ENCODE results near the gene C1orf198. TPM values are rescaled to one million over a fixed set of nuclear protein-coding genes. Genes with fewer than 3 reads are reported as not detected.

Gene C1orf198
- total and polyA plus RNA-seq, 12 donors: 15.2 to 59.4 (median 24.6) TPM

- no peaks in the 10 kb centered on the region for H3K27me3 ChIP-seq
Measured at GRCh38 chr1:230804396-230804795, 63.9 kb downstream of the C1orf198 start.

DNA sequence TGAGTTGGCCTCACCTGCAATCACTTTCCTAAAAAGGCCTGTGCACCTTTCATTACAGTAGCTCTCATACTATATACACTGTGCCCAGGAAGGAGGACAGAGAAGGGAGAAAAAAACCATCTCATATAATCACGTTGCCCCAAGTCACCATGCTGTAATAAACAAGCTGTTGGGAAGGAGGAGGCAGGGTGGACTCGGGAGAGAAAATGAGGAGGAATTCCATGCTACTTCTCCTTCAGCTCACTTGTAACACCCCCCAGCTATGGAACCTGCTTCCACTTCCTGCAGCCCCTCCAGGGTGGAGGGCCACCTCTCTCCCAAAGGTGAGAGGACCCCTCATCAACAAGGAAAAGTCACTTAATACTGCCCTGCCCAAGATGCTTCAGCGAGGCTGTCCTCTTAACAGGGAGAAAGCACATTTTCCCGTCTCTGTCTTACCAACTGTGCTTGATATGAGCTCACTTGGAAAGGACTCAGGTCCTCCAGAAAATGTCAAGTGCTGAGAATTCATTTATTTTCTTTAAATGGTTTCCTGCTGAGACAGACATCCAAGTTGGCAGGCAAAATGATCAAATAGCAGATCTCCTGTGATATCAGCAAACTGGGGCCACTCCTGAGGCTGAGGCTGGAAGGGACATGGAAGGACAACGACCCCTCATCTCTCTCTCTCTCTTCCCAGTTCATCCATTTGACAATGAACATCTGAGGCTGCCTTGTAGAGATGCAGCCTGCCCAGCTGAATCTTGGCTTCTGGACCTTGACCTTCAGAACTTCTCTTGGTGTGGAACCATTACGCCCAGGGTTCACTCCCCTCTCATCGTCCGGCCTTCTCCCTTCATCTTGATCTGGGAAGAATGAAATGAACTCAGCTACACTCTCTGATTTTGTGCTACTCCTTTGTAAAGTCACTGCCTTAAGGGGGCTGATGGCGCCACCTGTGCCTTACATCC, 67.2 kb downstream of the C1orf198 start:
- TF ChIP-seq, protein P1, sequence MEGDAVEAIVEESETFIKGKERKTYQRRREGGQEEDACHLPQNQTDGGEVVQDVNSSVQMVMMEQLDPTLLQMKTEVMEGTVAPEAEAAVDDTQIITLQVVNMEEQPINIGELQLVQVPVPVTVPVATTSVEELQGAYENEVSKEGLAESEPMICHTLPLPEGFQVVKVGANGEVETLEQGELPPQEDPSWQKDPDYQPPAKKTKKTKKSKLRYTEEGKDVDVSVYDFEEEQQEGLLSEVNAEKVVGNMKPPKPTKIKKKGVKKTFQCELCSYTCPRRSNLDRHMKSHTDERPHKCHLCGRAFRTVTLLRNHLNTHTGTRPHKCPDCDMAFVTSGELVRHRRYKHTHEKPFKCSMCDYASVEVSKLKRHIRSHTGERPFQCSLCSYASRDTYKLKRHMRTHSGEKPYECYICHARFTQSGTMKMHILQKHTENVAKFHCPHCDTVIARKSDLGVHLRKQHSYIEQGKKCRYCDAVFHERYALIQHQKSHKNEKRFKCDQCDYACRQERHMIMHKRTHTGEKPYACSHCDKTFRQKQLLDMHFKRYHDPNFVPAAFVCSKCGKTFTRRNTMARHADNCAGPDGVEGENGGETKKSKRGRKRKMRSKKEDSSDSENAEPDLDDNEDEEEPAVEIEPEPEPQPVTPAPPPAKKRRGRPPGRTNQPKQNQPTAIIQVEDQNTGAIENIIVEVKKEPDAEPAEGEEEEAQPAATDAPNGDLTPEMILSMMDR (IDR thresholded peaks at IDR 0.05): no peak
- no peak for TF ChIP-seq POLR2A (IDR thresholded peaks at IDR 0.05)
- Histone ChIP-seq H3K4me3 (no peak overlapping the region), H3K27me3 (no peaks in the 10 kb centered on the region), H3K9me3 (replicated peaks in 1 of 3) (no peaks in the 10 kb centered on the region), H3K36me3 (replicated peaks in 1 of 2) (no peaks in the 10 kb centered on the region), H3K4me1 (replicated peaks in 1 of 2) (no peaks in the 10 kb centered on the region), H3K27ac (no peak overlapping the region)
- 74 to 77% (median 76%) methylated on average over 8 to 9 of the region's 9 CpGs for WGBS, 4 donors
- intact Hi-C loops (cut with DNase I): no loop called here
- DNase-seq: peak in 1 of 7 donors; percentile 17

More at GRCh38 chr1:230804396-230804795, 63.9 kb downstream of the C1orf198 start:
- 74 to 85% (median 82%) methylated on average over 2 of the region's 2 CpGs for WGBS, 4 donors
- Histone ChIP-seq H3K4me3 (no peak overlapping the region), H3K9me3 (replicated peaks in 1 of 3) (no peaks in the 10 kb centered on the region), H3K36me3 (replicated peaks in 1 of 2) (no peaks in the 10 kb centered on the region), H3K4me1 (replicated peaks in 1 of 2) (no peaks in the 10 kb centered on the region), H3K27ac (no peak overlapping the region)
- no peak for TF ChIP-seq POLR2A (IDR thresholded peaks at IDR 0.05)
- TF ChIP-seq, protein P1 (IDR thresholded peaks at IDR 0.05): no peak
- intact Hi-C loops (cut with DNase I): no loop called here
- no peak for DNase-seq

- H3K4me3 ChIP-seq: no peak overlapping the region
- no peak for TF ChIP-seq POLR2A (IDR thresholded peaks at IDR 0.05)
- TF ChIP-seq, protein P1 (IDR thresholded peaks at IDR 0.05): no peak
- H3K9me3 ChIP-seq (replicated peaks in 1 of 3): no peaks in the 10 kb centered on the region
- no peaks in the 10 kb centered on the region for H3K4me1 ChIP-seq (replicated peaks in 1 of 2)
- H3K36me3 ChIP-seq (replicated peaks in 1 of 2): no peaks in the 10 kb centered on the region
- no peak overlapping the region for H3K27ac ChIP-seq
- no peak for DNase-seq
- intact Hi-C loops (cut with DNase I): loop anchor here (5.0 to 10.0 kb wide), 3 partner anchors 116 to 416 kb away; no protein-coding TSS in a partner anchor
- H3K27me3 ChIP-seq: no peaks in the 10 kb centered on the region
- WGBS, 4 donors: 71 to 86% (median 79%) methylated on average over 5 of the region's 5 CpGs
Measured at GRCh38 chr1:230798491-230798890, 69.8 kb downstream of the C1orf198 start.

DNA sequence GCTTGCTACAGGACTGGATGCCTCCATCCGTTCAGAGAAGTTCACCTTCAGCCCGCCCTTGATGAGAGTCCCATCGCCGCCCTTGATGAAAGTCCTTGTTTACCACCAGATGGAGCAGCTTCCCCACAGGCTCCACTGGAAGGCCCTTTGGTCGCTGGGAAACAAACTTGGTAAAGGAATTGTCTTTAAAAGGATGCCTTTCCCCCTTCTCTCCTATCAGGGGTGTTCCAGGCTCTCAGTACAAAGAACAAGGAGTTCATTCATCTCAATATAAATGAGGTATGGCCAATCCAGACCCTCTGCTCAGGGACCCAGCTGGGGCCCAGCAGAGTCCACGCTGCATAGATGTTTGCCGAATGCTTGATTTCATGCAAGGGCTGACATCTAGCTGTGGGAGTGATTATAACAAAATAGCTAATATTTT, 70.4 kb downstream of the C1orf198 start:
- H3K36me3 ChIP-seq (replicated peaks in 1 of 2): no peaks in the 10 kb centered on the region
- intact Hi-C loops (cut with DNase I): loop anchor here (5.0 to 10.0 kb wide), 3 partner anchors 117 to 417 kb away; no protein-coding TSS in a partner anchor
- no peaks in the 10 kb centered on the region for H3K27me3 ChIP-seq
- no peaks in the 10 kb centered on the region for H3K4me1 ChIP-seq (replicated peaks in 1 of 2)
- no peaks in the 10 kb centered on the region for H3K9me3 ChIP-seq (replicated peaks in 1 of 3)
- H3K27ac ChIP-seq: no peak overlapping the region
- TF ChIP-seq, protein P1 (IDR thresholded peaks at IDR 0.05): peak; percentile 26 to 78 (median 61)
- TF ChIP-seq POLR2A (IDR thresholded peaks at IDR 0.05): no peak
- peak; percentile 46 to 82 (median 71) for DNase-seq
- H3K4me3 ChIP-seq: no peak overlapping the region
- WGBS, 4 donors: 23 to 31% (median 29%) methylated on average over 7 of the region's 7 CpGs
